GM19397 (cell line): ENCODE data around the gene C11orf65.

Experiments used
- ATAC-seq: cut with Tn5 transposase; IDR thresholded peaks from one replicate; pipeline ENCODE4 v1.9.1; 2021; ENCODE audit warnings: mild to moderate bottlenecking, moderate library complexity; ENCODE audit not compliant: unreplicated experiment

Gene C11orf65, protein sequence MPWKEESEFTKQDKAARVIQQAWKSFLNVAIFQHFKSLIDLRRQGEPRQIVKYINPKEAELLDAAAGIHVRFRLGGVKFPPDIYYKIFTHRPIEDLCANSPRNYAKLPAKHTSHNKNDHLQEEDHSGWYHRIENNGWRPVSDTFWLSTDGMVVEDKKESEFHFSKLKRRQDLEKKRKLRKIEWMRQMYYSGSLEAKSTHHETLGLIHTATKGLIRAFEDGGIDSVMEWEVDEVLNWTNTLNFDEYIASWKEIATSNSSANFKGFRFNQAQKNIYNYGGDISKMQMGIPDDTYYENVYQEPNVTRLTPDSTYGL

GRCh38 chr11:108467091-108467823 is at the start of gene C11orf65:
Gene C11orf65 (minus strand): TSS chr11:108467529. CDS start chr11:108461559, 5,970 bp downstream.
- ATAC-seq, result peak; percentile 99

GRCh38 chr11:108516125-108516524 is 48.8 kb upstream of the C11orf65 start:
- ATAC-seq, result no peak

DNA sequence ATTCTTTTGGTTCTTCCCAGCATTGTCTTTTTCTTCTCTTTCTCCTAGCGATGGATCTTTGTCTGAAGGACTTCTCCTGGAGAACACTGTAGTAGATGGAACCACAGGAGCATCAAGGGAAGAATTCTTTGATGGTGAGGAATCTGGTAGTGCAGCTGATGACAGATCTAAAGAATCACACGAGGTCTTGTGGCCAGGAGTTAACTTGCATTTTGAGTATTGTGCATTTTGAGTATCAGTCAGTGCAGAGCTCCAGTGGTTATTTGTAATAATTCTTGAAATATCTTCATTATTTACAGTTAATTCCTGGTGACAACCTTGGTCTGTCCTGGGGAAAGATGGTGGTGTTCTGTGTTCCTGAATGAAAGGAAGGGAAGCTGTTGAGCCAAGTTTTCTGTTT is 45.4 kb upstream of the C11orf65 start:
- no peak for ATAC-seq

DNA sequence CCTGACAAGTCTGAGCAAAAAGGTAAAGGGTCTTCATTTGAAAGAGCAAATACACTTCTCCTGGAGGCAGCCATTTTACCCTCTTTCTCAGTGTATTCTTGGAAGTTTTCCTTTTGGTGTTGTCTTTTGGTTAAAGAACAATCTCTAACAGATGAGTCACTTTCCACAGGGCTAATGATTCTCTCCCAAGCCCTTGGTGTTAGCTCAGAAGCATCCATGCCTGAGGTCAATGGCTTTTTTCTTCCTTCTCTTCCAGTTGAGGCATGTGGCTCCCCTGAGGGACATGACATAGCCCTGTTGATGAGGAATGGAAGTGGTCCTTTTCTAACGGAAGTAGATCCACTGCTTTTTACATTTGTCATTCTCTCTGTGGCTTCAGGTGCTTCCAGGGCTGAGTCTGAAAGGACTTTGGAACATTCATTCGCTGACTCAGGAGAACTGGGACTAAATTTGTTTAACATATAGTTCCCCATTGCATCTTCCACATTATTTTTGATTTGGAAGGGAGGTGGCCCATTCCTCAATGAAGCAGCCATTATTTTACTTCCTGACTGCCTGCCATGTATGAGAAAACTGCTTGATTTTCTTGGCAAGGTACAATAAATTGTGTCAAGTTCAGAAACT is 44.6 kb upstream of the C11orf65 start:
- ATAC-seq, result no peak

- no peak for ATAC-seq
Measured at GRCh38 chr11:108508653-108509593, 41.6 kb upstream of the C11orf65 start.

GRCh38 chr11:108501396-108501795 is 34.1 kb upstream of the C11orf65 start:
- no peak for ATAC-seq

DNA sequence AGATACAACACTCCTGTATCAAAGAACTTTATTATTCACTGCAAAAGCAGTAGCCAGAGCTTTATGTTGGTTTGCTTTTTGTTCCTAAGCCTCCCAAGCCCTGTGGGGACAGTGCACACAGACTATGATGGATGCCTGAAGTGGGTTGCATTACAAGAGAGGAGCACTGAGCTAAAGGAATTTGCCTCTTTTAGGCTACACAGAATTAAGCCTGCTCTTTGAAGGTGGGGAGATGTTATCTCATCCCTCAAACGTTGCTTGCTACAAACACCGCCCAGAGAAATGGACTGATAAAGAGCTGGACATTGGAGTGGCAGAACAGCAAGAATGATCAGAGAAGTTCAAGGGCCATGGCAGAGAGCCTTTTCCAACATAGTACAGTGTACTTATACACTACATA is 33.4 kb upstream of the C11orf65 start:
- ATAC-seq, result no peak

- no peak for ATAC-seq
Measured at GRCh38 chr11:108500169-108500568, 32.8 kb upstream of the C11orf65 start.

DNA sequence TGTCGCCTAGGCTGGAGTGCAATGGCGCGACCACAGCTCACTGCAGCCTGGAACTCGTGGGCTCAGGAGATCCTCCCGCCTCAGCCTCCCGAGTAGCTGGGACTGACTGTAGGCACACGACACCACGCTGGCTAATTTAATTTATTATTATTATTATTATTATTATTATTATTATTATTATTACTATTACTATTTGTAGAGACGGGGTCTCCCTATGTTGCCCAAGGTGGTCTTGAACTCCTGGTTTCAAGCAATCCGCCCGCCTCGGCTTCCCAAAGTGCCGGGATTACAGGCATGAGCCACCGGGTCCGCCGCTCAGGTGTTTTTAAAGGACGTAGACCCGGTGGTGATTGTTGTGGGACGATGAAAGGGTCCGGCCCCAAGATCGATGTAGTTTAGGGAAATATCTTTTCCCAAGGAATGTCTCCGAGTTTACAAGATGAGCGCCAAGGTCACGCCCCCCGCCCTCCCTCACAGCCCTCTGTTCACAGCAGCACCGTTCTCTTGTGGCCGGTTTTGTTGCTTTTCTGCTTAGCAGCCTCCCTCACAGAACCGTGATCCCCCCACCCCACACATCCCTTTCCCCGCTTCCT is 31.6 kb upstream of the C11orf65 start:
- no peak for ATAC-seq

GRCh38 chr11:108498046-108498815 is 30.9 kb upstream of the C11orf65 start, which contains the start of gene POGLUT3:
Gene POGLUT3 (minus strand): TSS chr11:108498384. CDS start chr11:108498366, 18 bp downstream.
- ATAC-seq, result peak; percentile 71

GRCh38 chr11:108497317-108498045 is 30.2 kb upstream of the C11orf65 start:
- peak; percentile 44 for ATAC-seq

GRCh38 chr11:108496643-108497256 is 29.4 kb upstream of the C11orf65 start:
- ATAC-seq, result no peak

DNA sequence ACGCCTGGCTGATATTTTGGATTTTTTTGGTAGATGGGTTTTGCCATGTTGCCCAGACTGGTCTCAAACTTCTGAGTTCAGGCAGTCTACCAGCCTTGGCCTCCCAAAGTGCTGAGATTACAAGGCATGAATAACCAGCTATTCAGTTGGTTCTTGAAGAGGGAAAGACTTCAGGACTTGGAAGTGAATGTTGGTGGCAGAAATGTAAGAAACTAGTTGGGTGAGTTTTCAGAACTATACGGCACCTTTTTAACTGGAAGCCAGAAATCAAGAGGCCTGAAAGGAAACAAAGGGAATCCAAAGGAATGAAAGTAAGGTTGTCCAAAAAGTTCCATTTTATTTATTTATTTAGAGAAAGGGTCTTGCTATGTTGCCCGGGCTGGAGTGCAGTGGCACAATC is 28.0 kb upstream of the C11orf65 start:
- no peak for ATAC-seq

DNA sequence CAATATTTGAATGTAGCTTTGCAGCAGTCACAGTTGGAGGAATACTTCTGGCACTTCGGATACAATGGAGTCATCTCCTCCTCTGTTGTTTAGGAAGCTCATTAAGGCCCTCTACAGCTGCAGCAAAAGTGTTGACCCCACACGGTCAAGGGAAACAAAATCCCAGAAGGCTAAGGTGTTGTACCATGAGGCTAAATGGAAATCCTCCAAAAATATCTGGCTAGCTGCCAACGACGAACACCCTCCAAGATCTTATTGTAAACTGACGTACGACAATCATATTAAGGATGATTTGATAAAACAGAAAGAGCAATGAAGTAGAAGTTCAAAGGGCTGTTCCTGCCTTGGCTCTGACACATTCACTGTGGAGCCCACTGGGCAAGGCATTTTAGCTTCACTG is 26.9 kb upstream of the C11orf65 start:
- no peak for ATAC-seq

DNA sequence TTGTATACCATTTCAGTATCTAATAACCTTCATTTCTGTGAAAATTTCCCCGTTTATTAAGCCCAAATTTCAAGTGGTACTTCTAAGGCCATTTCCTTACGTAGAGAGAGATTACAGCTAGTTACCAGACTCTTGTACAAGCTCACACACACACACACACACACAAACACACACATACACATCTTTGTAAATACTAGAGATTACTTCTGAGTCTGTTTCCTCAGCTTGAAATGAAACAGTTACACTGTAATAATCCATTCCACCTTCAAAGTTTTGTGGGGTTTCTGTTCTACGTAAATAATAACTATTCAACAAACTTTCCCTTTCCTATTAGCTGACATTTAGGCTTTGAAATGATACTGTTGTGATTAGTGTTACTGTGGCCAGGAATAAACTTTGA is 24.6 kb upstream of the C11orf65 start:
- no peak for ATAC-seq

- ATAC-seq, result no peak
Measured at GRCh38 chr11:108486828-108487227, 19.5 kb upstream of the C11orf65 start.

GRCh38 chr11:108486331-108486730 is 19.0 kb upstream of the C11orf65 start:
- no peak for ATAC-seq

- no peak for ATAC-seq
Measured at GRCh38 chr11:108483163-108483562, 15.8 kb upstream of the C11orf65 start.
